Dedifferentiated amniotic fluid mesenchymal stem cell (primary cell): ENCODE data around the gene ABCG2.

Source experiments
- DNase-seq: peaks from one replicate; pipeline ENCODE4 v3.0.0-alpha.2; 2016; ENCODE audit errors: extremely low spot score

The ABCG2 gene

GRCh38 chr4:88158489-88159228 lies at the start of gene ABCG2:
TSS of gene ABCG2 (minus strand) at chr4:88158639. CDS start at chr4:88139995, 18,644 bp downstream.
- DNase-seq = no peak

GRCh38 chr4:88208156-88208555 lies 49.7 kb upstream of the ABCG2 start:
- DNase-seq = no peak

GRCh38 chr4:88207171-88207570 lies 48.7 kb upstream of the ABCG2 start:
- DNase-seq = no peak

- no peak for DNase-seq
These were observed 46.4 kb upstream of the ABCG2 start for GRCh38 chr4:88204882-88205281.

GRCh38 chr4:88202443-88202842 lies 44.0 kb upstream of the ABCG2 start:
- DNase-seq = no peak

- DNase-seq = no peak
These were observed 41.7 kb upstream of the ABCG2 start for GRCh38 chr4:88200186-88200585.

- DNase-seq = no peak
These were observed 38.2 kb upstream of the ABCG2 start for GRCh38 chr4:88196523-88197185.

GRCh38 chr4:88196013-88196365 lies 37.5 kb upstream of the ABCG2 start:
- DNase-seq = no peak

GRCh38 chr4:88195328-88196012 lies 37.0 kb upstream of the ABCG2 start:
- no peak for DNase-seq

GRCh38 chr4:88191404-88191803 lies 33.0 kb upstream of the ABCG2 start:
- no peak for DNase-seq

GRCh38 chr4:88189881-88190585 lies 31.6 kb upstream of the ABCG2 start:
- DNase-seq = no peak

- DNase-seq = no peak
These were observed 30.9 kb upstream of the ABCG2 start for GRCh38 chr4:88189418-88189738.

- DNase-seq = no peak
These were observed 30.4 kb upstream of the ABCG2 start for GRCh38 chr4:88188738-88189417.

- DNase-seq = no peak
These were observed 29.3 kb upstream of the ABCG2 start for GRCh38 chr4:88187766-88188165.

GRCh38 chr4:88185906-88186305 lies 27.5 kb upstream of the ABCG2 start:
- DNase-seq = no peak

GRCh38 chr4:88179261-88179660 lies 20.8 kb upstream of the ABCG2 start:
- no peak for DNase-seq

GRCh38 chr4:88178626-88179231 lies 20.3 kb upstream of the ABCG2 start:
- no peak for DNase-seq

GRCh38 chr4:88177983-88178625 lies 19.7 kb upstream of the ABCG2 start:
- peak; percentile 38 for DNase-seq

GRCh38 chr4:88172987-88173386 lies 14.5 kb upstream of the ABCG2 start:
- DNase-seq = no peak

GRCh38 chr4:88171206-88171605 lies 12.8 kb upstream of the ABCG2 start:
- DNase-seq = no peak

GRCh38 chr4:88169298-88169697 lies 10.9 kb upstream of the ABCG2 start:
- no peak for DNase-seq
